Mesothelial cell of epicardium (in vitro differentiated cells): ENCODE measurements around the gene SNX11. TPM values are rescaled to one million over a fixed set of nuclear protein-coding genes. Genes with fewer than 3 reads are reported as not detected.

Source experiments
- DNase-seq, 2 experiments: peaks; one replicate each; pipeline ENCODE4 v3.0.0; 2021; ENCODE audit warnings: low spot score in 2 of 2; ENCODE audit not compliant: unreplicated experiment in 2 of 2
- H3K27ac Mint-ChIP-seq: 2 replicates; pipeline ENCODE4 v1.8.0; 2021; ENCODE audit warnings: mixed read lengths
- H3K27me3 Mint-ChIP-seq: 2 replicates; pipeline ENCODE4 v1.8.0; 2021; ENCODE audit warnings: low read depth, mixed read lengths
- H3K36me3 Mint-ChIP-seq: 2 replicates; pipeline ENCODE4 v1.8.0; 2021; ENCODE audit warnings: mixed read lengths
- H3K4me1 Mint-ChIP-seq: 2 replicates; pipeline ENCODE4 v1.8.0; 2021; ENCODE audit warnings: mixed read lengths
- H3K4me3 Mint-ChIP-seq: 2 replicates; pipeline ENCODE4 v1.8.0; 2021; ENCODE audit warnings: mild to moderate bottlenecking, moderate library complexity, mixed read lengths
- H3K9me3 Mint-ChIP-seq: 2 replicates; pipeline ENCODE4 v1.8.0; 2021; ENCODE audit warnings: mixed read lengths
- total RNA-seq: library from RNA; stranded (reverse); gene quantifications from 3 replicates; pipeline ENCODE4 v1.2.1, GENCODE V29; 2021
- TF ChIP-seq, protein P1 (sequence below): fragments of 200-600 bp; sonication (generic); IDR thresholded peaks from one replicate; pipeline ENCODE4 v1.5.0; 2021; ENCODE audit warnings: antibody characterized with exemption; ENCODE audit not compliant: unreplicated experiment

The SNX11 gene
- total RNA-seq, 1 donor from 2014 or later, result 16.2 TPM

- no peak for DNase-seq
- peak overlapping the region; percentile 9 for H3K4me3 Mint-ChIP-seq
- peaks cover 16% of the 10 kb centered on the region for H3K27me3 Mint-ChIP-seq
- H3K4me1 Mint-ChIP-seq, result peaks cover 71% of the 10 kb centered on the region
- TF ChIP-seq, protein P1, sequence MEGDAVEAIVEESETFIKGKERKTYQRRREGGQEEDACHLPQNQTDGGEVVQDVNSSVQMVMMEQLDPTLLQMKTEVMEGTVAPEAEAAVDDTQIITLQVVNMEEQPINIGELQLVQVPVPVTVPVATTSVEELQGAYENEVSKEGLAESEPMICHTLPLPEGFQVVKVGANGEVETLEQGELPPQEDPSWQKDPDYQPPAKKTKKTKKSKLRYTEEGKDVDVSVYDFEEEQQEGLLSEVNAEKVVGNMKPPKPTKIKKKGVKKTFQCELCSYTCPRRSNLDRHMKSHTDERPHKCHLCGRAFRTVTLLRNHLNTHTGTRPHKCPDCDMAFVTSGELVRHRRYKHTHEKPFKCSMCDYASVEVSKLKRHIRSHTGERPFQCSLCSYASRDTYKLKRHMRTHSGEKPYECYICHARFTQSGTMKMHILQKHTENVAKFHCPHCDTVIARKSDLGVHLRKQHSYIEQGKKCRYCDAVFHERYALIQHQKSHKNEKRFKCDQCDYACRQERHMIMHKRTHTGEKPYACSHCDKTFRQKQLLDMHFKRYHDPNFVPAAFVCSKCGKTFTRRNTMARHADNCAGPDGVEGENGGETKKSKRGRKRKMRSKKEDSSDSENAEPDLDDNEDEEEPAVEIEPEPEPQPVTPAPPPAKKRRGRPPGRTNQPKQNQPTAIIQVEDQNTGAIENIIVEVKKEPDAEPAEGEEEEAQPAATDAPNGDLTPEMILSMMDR, result no peak
- peak overlapping the region; percentile 90 for H3K27ac Mint-ChIP-seq
- H3K36me3 Mint-ChIP-seq, result no peaks in the 10 kb centered on the region
- no peaks in the 10 kb centered on the region for H3K9me3 Mint-ChIP-seq
Measured at GRCh38 chr17:48148029-48148770, 40.6 kb downstream of the SNX11 start.

DNA sequence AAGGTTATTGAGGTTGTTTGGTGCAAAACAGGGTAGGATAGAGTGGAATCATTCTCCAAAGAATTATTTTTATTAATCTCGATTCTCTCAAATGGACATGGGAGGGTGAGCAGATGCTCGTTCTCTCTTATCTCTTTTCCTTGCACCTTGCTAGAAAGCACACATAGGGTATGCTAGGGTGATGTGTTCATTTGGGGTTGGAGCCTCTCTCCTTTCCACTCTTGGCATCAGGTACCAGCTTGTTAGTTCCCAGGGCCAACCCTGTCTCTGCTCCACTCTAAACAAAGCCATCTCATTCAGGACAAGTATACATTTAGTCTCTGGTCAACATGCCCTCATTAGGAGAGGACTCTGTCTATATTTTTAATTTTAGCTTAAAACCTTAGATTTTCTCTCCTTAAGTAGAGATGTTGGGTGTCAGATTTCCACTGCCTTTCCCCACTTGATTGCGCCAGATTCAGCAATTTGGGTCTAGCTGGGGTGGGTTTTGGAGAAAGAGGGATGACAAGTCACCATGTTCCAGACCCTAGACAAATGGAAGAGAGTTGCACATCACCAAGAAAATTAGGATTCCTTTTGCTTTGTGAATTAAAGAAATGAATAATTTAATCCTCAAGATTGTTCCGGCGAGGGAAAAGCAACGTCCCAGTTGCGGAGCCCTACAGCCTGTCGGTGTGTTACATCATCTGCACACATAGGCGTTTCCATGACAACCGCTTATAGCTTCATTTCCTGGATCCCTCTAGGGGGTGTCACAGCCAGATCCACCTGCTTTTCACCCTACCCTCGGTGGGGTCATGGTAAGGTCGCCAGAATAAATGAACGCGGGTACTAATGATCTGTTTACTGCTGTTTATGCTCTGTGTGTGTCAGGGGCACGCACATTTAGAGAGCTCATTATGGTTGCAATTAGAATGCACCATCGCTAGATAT, 41.6 kb downstream of the SNX11 start:
- peak overlapping the region; percentile 90 for H3K27ac Mint-ChIP-seq

GRCh38 chr17:48149787-48150463, 42.4 kb downstream of the SNX11 start:
- TF ChIP-seq, protein P1, result no peak
- peaks cover 3% of the 10 kb centered on the region for H3K27me3 Mint-ChIP-seq
- peaks cover 76% of the 10 kb centered on the region for H3K4me1 Mint-ChIP-seq
- no peaks in the 10 kb centered on the region for H3K36me3 Mint-ChIP-seq
- H3K27ac Mint-ChIP-seq, result peak overlapping the region; percentile 90
- H3K4me3 Mint-ChIP-seq, result no peak overlapping the region
- H3K9me3 Mint-ChIP-seq, result no peaks in the 10 kb centered on the region
- DNase-seq, result no peak

More for the DNA sequence above, 41.6 kb downstream of the SNX11 start:
- peak overlapping the region; percentile 7 for H3K4me3 Mint-ChIP-seq
- peaks cover 73% of the 10 kb centered on the region for H3K4me1 Mint-ChIP-seq
- DNase-seq, result no peak
- H3K36me3 Mint-ChIP-seq, result no peaks in the 10 kb centered on the region
- H3K9me3 Mint-ChIP-seq, result no peaks in the 10 kb centered on the region
- TF ChIP-seq, protein P1, result no peak
- H3K27me3 Mint-ChIP-seq, result peaks cover 9% of the 10 kb centered on the region

DNA sequence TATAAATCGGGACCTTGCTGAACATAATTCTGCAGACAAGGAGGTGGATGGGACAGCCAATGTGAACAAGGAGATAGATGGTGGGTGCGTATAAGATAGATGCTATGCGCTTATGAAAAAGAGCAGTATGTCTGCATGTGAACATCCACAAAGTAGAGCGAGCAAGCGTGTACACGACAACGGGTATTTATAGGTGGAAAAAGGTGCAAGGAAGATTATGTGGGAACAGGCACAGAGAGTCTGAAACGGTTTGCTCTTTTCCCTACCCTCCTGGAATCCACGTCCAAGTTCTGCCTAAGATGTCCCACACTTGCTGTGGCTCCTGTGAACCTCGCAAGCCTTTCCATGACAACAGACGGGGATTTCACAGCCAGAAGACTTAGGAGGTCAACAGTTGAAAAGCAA, 43.0 kb downstream of the SNX11 start:
- H3K9me3 Mint-ChIP-seq, result no peaks in the 10 kb centered on the region
- peaks cover 3% of the 10 kb centered on the region for H3K27me3 Mint-ChIP-seq
- peaks cover 75% of the 10 kb centered on the region for H3K4me1 Mint-ChIP-seq
- DNase-seq, result no peak
- peak overlapping the region; percentile 92 for H3K27ac Mint-ChIP-seq
- TF ChIP-seq, protein P1, result no peak
- no peak overlapping the region for H3K4me3 Mint-ChIP-seq
- H3K36me3 Mint-ChIP-seq, result no peaks in the 10 kb centered on the region

GRCh38 chr17:48151220-48151619, 43.7 kb downstream of the SNX11 start:
- Mint-ChIP-seq H3K36me3 (no peaks in the 10 kb centered on the region), H3K27ac (peak overlapping the region; percentile 92), H3K27me3 (peaks cover 3% of the 10 kb centered on the region), H3K4me1 (peaks cover 80% of the 10 kb centered on the region), H3K4me3 (no peak overlapping the region), H3K9me3 (no peaks in the 10 kb centered on the region)
- no peak for DNase-seq
- TF ChIP-seq, protein P1, result no peak
